GM21576 (cell line): ENCODE measurements around the gene BRS3.
"Not testable (repeated sequence)": the region's sequence is repeated elsewhere in the genome, so short reads cannot be mapped to it uniquely, and the experiment has no call there.

ENCODE experiments used
- ATAC-seq: cut with Tn5 transposase; IDR thresholded peaks from one replicate; pipeline ENCODE4 v1.9.1; 2021; ENCODE audit warnings: mild to moderate bottlenecking, moderate library complexity; ENCODE audit not compliant: unreplicated experiment

BRS3 gene

GRCh38 chrX:136487647-136488046 lies at the start of gene BRS3:
Gene BRS3, plus strand, starts transcription at chrX:136487947. Its CDS starts 168 bp downstream, at chrX:136488115.
- ATAC-seq: no peak

- ATAC-seq: no peak
These were observed 49.6 kb upstream of the BRS3 start for GRCh38 chrX:136438192-136438591.

- ATAC-seq: not testable (repeated sequence)
These were observed 42.1 kb upstream of the BRS3 start for GRCh38 chrX:136445674-136446073.

GRCh38 chrX:136446208-136446607 lies 41.5 kb upstream of the BRS3 start:
- ATAC-seq: no peak

GRCh38 chrX:136447308-136447707 lies 40.4 kb upstream of the BRS3 start:
- no peak for ATAC-seq

GRCh38 chrX:136447968-136448367 lies 39.8 kb upstream of the BRS3 start:
- no peak for ATAC-seq

- ATAC-seq: no peak
These were observed 37.5 kb upstream of the BRS3 start for GRCh38 chrX:136450050-136450830.

- no peak for ATAC-seq
These were observed 35.1 kb upstream of the BRS3 start for GRCh38 chrX:136452614-136453013.

- no peak for ATAC-seq
These were observed 34.6 kb upstream of the BRS3 start for GRCh38 chrX:136453114-136453513.

GRCh38 chrX:136453771-136454170 lies 34.0 kb upstream of the BRS3 start:
- ATAC-seq: no peak

GRCh38 chrX:136456133-136456532 lies 31.6 kb upstream of the BRS3 start:
- ATAC-seq: no peak

- no peak for ATAC-seq
These were observed 30.3 kb upstream of the BRS3 start for GRCh38 chrX:136457303-136457917.

GRCh38 chrX:136464589-136464988 lies 23.2 kb upstream of the BRS3 start:
- ATAC-seq: no peak

- ATAC-seq: no peak
These were observed 20.4 kb upstream of the BRS3 start for GRCh38 chrX:136467303-136467702.

GRCh38 chrX:136468391-136469103 lies 19.2 kb upstream of the BRS3 start:
- ATAC-seq: no peak

- no peak for ATAC-seq
These were observed 14.1 kb upstream of the BRS3 start for GRCh38 chrX:136473663-136474062.

- no peak for ATAC-seq
These were observed 12.5 kb upstream of the BRS3 start for GRCh38 chrX:136475236-136475635.

GRCh38 chrX:136476501-136476900 lies 11.2 kb upstream of the BRS3 start:
- ATAC-seq: no peak

GRCh38 chrX:136477026-136477425 lies 10.7 kb upstream of the BRS3 start:
- ATAC-seq: no peak

GRCh38 chrX:136480383-136480782 lies 7.4 kb upstream of the BRS3 start:
- ATAC-seq: no peak

GRCh38 chrX:136488706-136489105 lies 959 bp downstream of the BRS3 start:
- no peak for ATAC-seq

- no peak for ATAC-seq
These were observed 4.1 kb downstream of the BRS3 start for GRCh38 chrX:136491832-136492231.
